ENCODE measurements around the gene BTBD9.

- no peak for TF ChIP-seq CTCF (IDR thresholded peaks at IDR 0.05)
- TF ChIP-seq POLR2A (IDR thresholded peaks at IDR 0.05), result no peak
These were observed 447.7 kb downstream of the BTBD9 start for GRCh38 chr6:38192011-38192410.

Measured in Peyer's patch (tissue), 4 donors.